NCI-H82 (cell line): ENCODE data around the gene TBC1D1.

Source experiments
- DNase-seq: peaks from one replicate; lab custom pipeline; 2025; lab: John Stamatoyannopoulos, UW

Gene TBC1D1

DNA sequence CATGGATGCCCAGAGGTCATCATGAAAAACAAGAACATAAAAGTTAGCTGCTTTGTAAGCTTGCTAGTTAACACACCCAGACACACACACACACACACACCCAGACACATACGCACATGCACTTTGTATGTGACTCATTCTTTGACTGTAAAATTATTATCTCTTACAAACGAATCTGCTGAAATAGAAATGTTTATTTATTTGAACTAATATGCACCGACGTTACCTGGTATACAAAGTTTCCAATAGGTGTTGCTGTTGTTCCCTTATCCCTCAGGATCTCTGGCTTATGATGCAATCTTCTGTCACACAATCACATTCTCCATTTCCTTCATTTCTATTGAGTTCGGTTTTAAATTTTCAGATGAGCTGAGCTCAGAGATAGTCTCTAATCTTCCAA is 278.6 kb downstream of the TBC1D1 start:
- DNase-seq: no peak

DNA sequence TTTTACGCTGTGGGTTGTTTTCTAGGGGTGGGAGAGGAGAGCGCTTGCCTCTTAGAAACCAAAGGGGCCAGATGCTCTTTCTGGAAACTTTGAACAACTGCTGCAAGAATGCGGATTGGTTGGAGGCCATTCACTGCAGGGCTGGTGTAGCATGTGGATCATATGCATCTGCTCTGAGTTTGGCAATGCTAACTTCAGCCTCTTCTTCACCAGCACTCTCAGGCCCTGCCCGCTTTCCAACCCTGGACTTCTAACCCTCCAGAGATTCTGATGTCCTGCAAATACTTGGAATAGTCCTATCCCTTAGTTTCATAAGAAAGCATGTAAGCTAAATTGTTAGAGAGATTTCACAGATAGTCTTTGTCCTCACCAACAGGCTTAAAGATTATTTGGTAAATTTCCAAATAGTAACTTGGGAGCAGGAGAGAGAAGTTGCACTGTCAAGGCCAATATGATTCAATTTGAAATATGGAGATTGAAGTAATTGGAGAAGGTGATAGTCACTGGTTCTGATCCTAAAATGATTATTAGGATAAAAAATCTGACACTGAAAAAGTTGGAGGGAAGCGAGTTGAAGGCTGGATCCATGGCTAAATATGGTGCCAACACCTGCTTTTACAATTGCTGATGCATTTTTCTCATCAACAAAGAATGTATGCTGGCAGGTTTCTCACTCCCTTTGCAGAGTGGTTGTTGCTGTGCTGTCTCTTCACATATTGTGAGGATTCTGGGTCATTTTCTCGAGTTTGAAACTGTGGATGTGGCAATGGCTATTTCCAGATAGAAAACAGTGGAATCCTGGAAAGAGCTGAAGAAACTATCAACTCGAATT is 279.7 kb downstream of the TBC1D1 start:
- DNase-seq: no peak

DNA sequence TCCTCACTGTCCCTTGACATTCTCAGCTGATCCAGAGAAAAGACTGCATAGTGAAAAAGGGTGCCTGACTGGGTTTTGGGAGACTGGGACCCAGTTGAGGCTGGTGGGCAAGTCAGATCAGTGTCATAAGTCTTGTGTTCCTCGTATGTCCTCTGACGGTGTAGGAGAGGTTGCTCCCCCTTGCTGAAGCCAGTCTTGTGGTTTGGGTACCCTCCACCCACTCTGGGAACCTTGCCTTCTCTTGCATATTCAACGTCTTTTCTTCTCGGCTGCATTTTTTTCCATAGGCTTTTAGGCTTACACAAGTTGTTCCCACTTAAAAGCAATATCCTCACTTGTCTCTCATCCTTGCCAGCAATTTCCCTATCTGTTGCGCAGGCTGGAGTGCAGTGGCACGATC is 281.2 kb downstream of the TBC1D1 start:
- DNase-seq: no peak

- no peak for DNase-seq
These were observed 283.1 kb downstream of the TBC1D1 start for GRCh38 chr4:38173935-38174518.

GRCh38 chr4:38174801-38175200 is 283.9 kb downstream of the TBC1D1 start:
- no peak for DNase-seq

DNA sequence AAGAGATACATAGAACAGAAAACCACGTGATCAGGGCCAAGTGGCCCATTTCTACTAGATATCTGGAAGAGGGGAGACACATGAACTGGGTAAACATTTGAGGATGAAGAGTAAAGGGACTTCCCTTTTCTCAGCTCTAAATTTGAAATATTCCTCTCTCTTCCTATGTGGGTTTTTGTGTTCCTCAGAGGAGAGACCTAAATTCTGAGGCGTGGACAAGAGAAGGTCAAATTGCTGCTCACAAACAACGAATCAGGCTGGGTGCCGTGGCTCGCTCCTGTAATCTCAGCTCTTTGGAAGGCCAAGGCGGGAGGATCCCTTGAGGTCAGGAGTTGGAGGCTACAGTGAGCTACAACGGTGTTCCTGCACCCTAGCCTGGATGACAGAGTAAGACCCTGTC is 285.3 kb downstream of the TBC1D1 start:
- no peak for DNase-seq

GRCh38 chr4:38177035-38177546 is 286.2 kb downstream of the TBC1D1 start:
- no peak for DNase-seq

- DNase-seq: peak; percentile 2
These were observed 286.9 kb downstream of the TBC1D1 start for GRCh38 chr4:38177641-38178391.

GRCh38 chr4:38178392-38178995 is 287.6 kb downstream of the TBC1D1 start:
- DNase-seq: no peak

DNA sequence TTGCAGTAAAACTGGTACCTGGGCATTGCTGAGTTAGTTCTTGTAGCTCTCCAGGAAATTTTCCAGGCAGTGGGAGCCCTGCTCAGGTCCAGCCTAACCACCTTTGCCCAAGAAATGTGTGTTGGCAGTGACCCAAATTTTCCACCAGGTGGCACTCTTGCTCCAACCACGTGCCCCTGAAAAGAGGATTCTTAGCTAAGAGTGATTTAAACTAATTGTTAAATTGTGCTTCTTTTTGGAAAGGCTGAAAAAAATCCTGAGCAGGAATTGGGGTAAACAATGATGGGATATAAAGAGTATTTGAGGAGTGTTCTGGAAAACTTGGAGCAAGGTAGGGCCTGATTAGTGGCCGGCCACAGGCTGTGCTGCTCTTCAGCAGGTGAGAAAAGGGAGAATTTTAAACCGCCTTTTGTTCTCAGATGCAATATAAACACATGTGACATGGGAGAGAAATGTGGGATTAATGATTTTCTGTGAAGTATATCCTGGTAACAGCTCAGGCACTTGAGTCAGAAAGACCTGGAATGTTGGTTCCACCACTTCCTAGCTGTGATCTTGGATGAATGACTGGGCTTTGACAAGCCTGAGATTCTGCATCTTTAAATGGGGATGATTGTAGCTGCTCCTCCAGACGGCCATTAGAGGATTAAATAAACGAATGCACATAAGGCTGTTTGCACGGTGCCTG is 288.9 kb downstream of the TBC1D1 start:
- DNase-seq: peak; percentile 61

DNA sequence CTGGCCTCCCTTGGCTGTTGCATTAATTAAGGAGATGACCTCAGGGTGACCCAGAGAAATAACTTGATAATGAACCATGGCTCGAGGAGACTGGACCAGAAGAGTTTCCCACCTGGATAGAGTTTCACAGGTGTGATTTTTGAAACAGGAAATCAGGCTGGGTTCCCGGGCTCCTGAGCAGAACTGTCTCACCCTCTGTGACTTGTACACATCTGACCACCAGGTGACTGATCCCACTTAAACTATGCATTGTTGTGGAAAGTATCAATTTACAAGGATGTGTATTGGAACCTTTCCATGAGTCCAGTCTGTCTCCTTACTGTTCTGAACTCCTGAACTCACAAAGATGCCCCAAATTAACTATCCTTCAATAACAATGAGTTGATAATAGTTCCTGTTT is 289.6 kb downstream of the TBC1D1 start:
- DNase-seq: no peak

DNA sequence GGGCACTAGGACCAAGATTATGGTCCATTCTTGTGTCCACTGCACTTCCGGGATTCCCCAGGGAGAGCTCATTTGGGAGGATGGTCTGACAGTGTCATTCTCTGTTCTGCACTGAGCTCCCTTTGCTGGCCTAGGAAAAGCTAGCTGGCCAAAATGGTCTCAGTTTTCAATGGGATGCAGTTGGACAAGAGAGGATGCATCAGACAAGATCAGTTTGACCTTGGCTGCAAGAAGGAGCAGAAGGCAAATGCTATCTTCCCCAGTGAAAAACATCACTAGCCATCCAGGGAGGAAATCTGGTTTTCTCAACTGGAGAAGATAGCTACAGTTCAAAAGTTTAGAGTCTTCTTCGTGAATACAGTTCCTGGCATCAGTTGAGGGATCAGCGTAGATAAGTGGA is 290.4 kb downstream of the TBC1D1 start:
- DNase-seq: no peak

DNA sequence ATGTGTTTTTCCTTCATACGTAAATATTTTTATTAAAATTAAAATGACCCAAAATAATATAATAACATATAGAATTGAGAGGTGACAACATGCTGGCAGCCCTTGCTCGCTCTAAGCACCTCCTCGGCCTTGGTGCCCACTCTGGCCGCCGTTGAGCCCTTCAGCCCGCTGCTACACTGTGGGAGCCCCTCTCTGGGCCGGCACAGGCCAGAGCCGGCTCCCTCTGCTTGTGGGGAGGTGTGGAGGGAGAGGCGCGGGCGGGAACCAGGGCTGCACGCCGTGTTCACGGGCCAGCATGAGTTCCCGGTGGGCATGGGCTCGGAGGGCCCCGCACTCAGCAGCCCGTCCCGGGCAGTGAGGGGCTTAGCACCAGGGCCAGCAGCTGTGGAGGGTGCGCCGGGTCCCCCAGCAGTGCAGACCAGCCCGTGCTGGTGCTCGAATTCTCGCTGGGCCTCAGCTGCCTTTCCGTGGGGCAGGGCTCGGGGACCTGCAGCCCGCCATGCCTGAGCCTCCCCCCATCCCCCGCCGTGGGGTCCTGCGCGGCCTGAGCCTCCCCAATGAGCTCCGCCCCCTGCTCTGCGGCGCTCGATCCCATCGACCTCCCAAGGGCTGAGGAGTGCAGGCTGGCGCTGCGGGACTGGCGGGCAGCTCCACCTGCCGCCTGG is 291.6 kb downstream of the TBC1D1 start:
- DNase-seq: no peak

GRCh38 chr4:38184404-38184803 is 293.5 kb downstream of the TBC1D1 start:
- DNase-seq: no peak

- DNase-seq: no peak
These were observed 294.7 kb downstream of the TBC1D1 start for GRCh38 chr4:38185406-38186144.

GRCh38 chr4:38188136-38188535 is 297.3 kb downstream of the TBC1D1 start:
- DNase-seq: no peak

- no peak for DNase-seq
These were observed 297.8 kb downstream of the TBC1D1 start for GRCh38 chr4:38188631-38189101.
